HG02759 (cell line): ENCODE data around the gene NLRC5.
"Not testable (repeated sequence)": the region's sequence is repeated elsewhere in the genome, so short reads cannot be mapped to it uniquely, and the experiment has no call there.

Source experiments
- ATAC-seq: cut with Tn5 transposase; IDR thresholded peaks from one replicate; pipeline ENCODE4 v1.9.1; 2021; ENCODE audit warnings: mild to moderate bottlenecking, moderate library complexity; ENCODE audit not compliant: unreplicated experiment

The NLRC5 gene

DNA sequence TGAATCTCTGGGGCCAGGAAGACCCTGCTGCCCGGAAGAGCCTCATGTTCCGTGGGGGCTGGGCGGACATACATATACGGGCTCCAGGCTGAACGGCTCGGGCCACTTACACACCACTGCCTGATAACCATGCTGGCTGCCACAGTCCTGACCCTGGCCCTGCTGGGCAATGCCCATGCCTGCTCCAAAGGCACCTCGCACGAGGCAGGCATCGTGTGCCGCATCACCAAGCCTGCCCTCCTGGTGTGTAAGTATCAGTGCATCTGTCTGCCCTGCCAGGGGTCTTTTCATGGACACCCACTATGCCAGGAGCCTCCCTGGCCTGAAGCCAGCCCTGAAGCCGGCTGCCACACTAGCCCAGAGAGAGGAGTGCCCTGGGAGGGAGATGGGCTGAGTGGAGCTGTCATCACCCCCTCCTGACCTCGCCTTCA, 27.5 kb upstream of the NLRC5 start, which contains the start of gene CETP:
TSS of gene CETP (plus strand) at position 100 of the 431 bp plus-strand sequence. CDS start at position 130, 30 bp downstream.
- ATAC-seq: no peak

DNA sequence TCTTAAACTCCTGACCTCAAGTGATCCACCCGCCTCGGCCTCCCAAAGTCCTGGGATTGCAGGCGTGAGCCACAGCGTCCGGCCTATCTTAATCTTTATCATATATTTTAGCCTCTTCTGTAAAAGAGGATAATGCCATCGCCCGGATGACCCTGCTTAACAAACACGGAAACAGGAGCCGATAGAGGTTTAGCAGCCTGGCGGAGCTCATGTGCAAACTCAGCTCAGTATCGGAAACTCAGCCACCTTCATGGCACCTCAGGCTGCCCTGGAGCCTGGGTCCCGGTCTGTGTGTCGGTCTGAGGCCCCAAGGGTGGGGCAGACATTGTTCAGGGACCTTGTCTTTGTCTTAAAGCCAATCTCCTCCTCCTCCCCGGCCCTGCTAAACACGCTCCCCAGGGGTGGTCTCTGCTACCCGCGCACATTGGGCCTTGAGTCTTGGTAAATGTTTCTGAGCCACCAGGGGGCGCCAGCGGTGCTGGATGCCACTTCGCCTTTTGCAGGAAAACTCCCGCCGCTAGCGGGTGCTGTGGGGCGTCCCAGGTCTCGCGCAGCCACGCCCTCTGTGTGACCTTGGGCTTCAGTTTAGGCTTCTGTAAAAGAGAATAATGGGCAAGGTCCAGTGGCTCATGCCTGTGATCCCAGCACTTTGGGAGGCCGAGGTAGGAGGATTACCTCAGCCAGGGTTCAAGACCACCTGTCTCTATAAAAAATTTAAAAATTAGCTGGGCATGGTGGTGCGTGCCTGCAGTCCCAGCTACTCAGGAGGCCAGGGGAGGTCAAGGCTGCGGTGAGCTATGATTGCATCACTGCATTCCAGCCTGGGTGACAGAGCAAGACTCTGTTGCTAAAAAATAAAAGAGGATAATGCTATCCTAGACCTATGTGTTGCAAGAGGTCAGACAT, 24.9 kb upstream of the NLRC5 start:
- peak; percentile 80 for ATAC-seq

- ATAC-seq: no peak
Measured at GRCh38 chr16:56965149-56966092, 23.9 kb upstream of the NLRC5 start.

DNA sequence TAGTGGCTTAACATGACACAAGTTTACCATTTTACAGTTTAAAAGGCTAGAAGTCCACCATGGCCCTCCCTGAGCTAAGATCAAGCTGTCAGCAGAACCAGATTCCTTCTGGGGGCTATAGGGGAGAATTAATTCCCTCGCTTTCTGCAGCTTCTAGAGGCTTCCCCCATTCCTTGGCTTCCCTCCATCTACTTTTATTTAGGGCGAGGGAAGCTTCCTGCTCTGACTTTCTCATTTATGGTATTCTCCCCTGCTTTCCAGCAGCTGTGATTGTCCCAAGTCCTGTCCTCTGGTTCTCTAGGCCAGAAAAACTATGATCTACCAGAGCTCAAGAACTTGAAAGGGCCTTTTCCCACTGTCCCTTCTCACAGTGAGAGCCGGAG, 23.3 kb upstream of the NLRC5 start:
- ATAC-seq: no peak

- ATAC-seq: no peak
Measured at GRCh38 chr16:56967733-56968132, 21.6 kb upstream of the NLRC5 start.

- ATAC-seq: no peak
Measured at GRCh38 chr16:56969769-56970168, 19.6 kb upstream of the NLRC5 start.

DNA sequence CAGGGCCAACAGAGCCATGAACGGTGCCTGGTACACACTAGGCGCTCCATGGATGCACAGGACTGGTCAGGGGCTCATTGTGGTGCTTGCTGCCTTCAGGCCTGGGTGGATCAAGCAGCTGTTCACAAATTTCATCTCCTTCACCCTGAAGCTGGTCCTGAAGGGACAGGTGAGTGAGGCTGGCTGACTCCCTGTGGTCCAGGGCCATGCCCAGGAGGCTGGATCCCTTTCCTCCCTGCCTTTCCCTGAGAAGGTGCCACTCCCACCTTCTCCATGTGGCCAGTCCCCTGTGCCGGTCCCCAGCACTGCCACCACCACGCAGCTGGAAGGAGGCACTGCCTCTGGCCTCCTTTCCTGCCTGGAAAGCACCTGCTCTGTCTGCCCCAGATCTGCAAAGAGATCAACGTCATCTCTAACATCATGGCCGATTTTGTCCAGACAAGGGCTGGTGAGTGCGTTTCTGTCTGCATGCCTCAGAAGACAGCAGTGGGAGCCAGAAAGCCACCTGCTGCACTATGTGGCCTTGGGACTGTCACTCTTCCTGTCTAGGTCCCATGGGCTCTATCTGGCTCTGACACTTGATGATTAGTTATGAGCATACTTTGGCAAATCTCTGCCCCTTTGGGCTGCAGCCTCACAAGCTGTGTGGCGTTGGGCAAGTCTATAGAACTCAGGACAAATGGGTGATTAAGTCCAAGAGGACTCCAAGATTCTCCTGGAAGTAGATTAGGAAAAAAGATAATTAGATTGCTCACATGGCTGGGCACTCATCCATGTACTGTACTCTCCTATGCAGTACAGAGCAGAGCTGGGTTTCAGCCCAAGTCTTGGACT, 18.2 kb upstream of the NLRC5 start:
- peak; percentile 90 for ATAC-seq

GRCh38 chr16:56971768-56972043, 17.7 kb upstream of the NLRC5 start:
- no peak for ATAC-seq

DNA sequence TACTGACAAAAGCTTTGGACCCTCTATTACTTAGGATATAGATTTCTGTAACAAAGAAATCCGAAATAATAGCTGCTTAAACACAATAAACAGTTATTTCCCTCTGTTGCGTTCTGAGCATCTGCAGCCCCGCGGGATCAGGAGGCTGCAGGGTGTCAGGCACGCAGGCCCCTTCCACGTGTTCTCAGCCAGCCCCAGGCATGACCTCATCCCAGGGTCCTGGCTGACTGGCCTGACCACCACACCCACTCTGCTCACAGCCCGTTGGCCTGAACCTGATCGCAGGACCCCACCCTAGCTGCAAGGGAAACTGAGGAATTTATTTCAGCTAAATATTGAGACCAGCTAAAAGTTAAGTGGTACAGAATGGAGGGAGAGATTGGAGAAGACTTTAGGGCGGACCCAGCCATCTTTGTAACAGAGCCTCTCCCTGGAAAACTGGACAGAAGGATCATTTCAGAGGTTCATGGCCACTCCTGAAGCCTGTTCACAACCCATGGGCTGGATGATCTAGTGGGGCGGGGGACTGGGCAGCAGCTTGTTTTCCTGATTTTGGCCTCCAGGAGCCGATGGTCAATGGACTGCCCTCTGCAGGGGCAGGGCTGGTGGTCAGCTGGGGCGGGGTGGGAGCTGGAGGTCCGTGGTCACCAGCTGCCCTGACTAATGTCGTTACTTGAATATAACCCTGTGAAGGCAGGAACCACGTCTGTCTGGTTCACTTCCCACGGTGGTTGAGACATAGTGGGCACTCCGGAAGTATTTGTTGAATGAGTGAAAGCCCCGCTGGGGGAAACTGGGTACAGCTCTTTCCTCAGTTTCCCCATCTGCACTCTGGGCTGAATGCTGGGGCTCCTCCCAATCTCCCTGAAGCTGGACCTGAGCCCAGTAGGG, 16.7 kb upstream of the NLRC5 start:
- ATAC-seq: no peak

DNA sequence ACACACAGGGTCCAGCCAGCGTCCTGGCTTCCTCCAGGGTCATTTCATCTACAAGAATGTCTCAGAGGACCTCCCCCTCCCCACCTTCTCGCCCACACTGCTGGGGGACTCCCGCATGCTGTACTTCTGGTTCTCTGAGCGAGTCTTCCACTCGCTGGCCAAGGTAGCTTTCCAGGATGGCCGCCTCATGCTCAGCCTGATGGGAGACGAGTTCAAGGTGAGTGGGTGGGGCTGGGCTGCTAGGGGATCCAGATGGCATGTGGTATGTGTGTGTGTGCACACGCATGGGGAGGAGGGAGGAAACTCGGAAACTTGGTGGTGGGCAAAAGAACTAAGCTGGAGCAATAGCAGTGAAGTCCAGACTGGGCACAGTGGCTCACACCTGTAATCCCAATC, 16.1 kb upstream of the NLRC5 start:
- no peak for ATAC-seq

- ATAC-seq: not testable (repeated sequence)
Measured at GRCh38 chr16:56973899-56974298, 15.5 kb upstream of the NLRC5 start.

- no peak for ATAC-seq
Measured at GRCh38 chr16:56974549-56975300, 14.6 kb upstream of the NLRC5 start.

DNA sequence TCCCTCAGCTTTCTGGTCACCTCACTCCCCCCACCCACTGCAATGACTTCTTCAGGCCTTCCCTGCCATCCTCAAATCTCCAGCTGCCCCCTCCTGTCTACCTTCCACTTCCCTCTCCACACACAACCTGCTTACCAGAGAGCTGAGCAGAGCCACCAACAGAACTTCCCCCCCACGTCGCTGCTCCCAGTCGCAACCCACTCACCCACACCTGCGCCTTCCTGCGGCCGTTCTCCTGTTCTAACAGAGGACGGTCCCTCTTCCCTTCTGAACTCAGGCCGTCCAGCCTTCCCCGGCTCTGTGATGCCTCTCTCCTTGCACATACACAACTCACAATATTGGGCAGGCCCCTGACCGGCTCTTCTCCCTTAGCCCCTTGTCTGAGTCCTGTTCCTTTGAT, 13.6 kb upstream of the NLRC5 start:
- ATAC-seq: no peak

GRCh38 chr16:56977216-56977615, 12.1 kb upstream of the NLRC5 start:
- ATAC-seq: no peak

DNA sequence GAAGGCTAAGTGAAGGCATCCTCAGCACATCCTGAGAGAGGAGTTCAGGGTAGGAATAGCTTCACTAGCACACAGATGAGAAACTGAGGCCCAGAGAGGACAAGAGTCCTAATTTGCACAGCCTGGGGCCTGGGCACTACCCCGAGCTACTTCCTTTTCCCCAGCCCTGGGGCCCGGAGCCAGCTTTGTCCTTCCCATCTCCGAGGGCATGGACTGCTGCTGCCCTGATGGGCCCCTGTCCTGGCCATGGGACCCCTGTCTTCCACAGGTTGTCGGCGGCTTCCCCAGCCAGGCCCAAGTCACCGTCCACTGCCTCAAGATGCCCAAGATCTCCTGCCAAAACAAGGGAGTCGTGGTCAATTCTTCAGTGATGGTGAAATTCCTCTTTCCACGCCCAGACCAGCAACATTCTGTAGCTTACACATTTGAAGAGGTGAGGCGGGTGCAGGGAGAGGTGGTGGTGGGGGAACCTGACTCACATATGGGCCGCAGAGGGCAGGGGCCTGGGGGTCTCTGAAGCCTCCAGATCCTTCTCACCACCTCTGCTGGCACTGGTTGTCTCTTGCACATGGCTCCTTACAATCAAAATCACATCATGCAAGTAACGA, 11.4 kb upstream of the NLRC5 start:
- ATAC-seq: no peak

- ATAC-seq: no peak
Measured at GRCh38 chr16:56980201-56980535, 9.2 kb upstream of the NLRC5 start.

- peak; percentile 47 for ATAC-seq
Measured at GRCh38 chr16:56980792-56981724, 8.3 kb upstream of the NLRC5 start.

DNA sequence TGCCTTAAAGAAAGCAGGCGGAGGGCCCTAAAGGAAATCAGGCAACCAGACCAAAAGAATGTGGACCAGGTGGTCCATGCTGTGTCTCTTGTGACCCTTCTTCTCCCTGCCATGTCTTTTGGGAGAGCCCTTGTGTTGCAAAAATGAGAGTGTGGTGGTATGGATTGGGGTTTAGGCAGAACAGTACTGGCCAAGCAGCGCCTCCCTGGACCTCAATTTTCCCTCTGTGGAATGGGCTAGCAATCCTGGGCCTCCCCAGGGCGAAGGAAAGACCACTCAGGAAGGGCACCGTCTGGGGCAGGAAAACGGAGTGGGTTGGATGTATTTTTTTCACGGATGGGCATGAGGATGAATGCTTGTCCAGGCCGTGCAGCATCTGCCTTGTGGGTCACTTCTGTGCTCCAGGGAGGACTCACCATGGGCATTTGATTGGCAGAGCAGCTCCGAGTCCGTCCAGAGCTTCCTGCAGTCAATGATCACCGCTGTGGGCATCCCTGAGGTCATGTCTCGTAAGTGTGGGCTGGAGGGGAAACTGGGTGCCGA, 7.6 kb upstream of the NLRC5 start:
- ATAC-seq: peak; percentile 5
